GM12878 (cell line): Measurements from ENCODE around the gene GABBR2. TPM values are rescaled to one million over a fixed set of nuclear protein-coding genes. Genes with fewer than 3 reads are reported as not detected.

Experiments used
- ATAC-seq: fragments of 200-7000 bp; cut with Tn5 transposase; 3 replicates; pipeline ENCODE4 v1.9.1; 2020; ENCODE audit warnings: mild to moderate bottlenecking, moderate library complexity
- BruUV-seq: library from RNA; stranded (reverse); fragments of 400-500 nt; replicated peaks from 2 replicates; lab custom pipeline; 2021; lab: Mats Ljungman, UMichigan
- CTCF ChIA-PET: fragments of 300-600 bp; sonication (Branson Sonifier 250); formaldehyde crosslinking; extraction: SDS; loops from one replicate; lab custom pipeline; 2021; ENCODE audit warnings: inconsistent platforms; lab: Yijun Ruan, JAX
- POLR2A ChIA-PET: fragments of 350-600 bp; formaldehyde crosslinking; extraction: SDS; loops from one replicate; lab custom pipeline; 2021; ENCODE audit warnings: inconsistent platforms; lab: Charles Lee
- RAD21 ChIA-PET: fragments of 300-600 bp; sonication (Branson Sonifier 250); formaldehyde crosslinking; loops from one replicate; lab custom pipeline; 2023; ENCODE audit warnings: antibody characterized with exemption; ENCODE audit not compliant: unreplicated experiment; lab: Charles Lee
- SMC1A ChIA-PET: fragments of 300-600 bp; sonication (Branson Sonifier 250); formaldehyde crosslinking; loops from one replicate; lab custom pipeline; 2023; ENCODE audit not compliant: unreplicated experiment, uncharacterized antibody; lab: Charles Lee
- DNase-seq: peaks from one replicate; pipeline ENCODE4 v3.0.0-alpha.2; 2011; ENCODE audit warnings: low read depth, low spot score
- FAIRE-seq: peaks from 3 replicates; lab custom pipeline; 2011; peaks lifted over from hg19 to GRCh38; lab: Jason Lieb, UNC
- H2AFZ ChIP-seq: 2 replicates; pipeline ENCODE4 v1.6.0; 2011; ENCODE audit warnings: low read depth, low read length, control low read depth; ENCODE audit not compliant: control insufficient read depth
- H3K27ac ChIP-seq: 2 replicates; pipeline ENCODE4 v1.5.1; 2011; ENCODE audit warnings: control low read depth; ENCODE audit not compliant: control insufficient read depth, insufficient read depth
- H3K27me3 ChIP-seq, 2 experiments: replicated peaks in 1 of 2; 2 replicates each; pipeline versions ENCODE4 v1.6.0 to v1.6.1; 2011; ENCODE audit warnings: low read length in 1 of 2; ENCODE audit not compliant: control insufficient read depth in 2 of 2, insufficient read depth in 2 of 2
- H3K36me3 ChIP-seq, 2 experiments: 2 replicates each; pipeline ENCODE4 v1.5.1; 2011; ENCODE audit warnings: low read length in 1 of 2; ENCODE audit not compliant: control insufficient read depth in 2 of 2, insufficient read depth in 2 of 2
- H3K4me1 ChIP-seq: 2 replicates; pipeline ENCODE4 v1.6.1; 2011; ENCODE audit warnings: mild to moderate bottlenecking, low read length, moderate library complexity, mixed read lengths; ENCODE audit not compliant: control insufficient read depth, insufficient read depth
- H3K4me2 ChIP-seq: 2 replicates; pipeline ENCODE4 v1.6.0; 2011; ENCODE audit warnings: control low read depth; ENCODE audit not compliant: control insufficient read depth, insufficient read depth
- H3K4me3 ChIP-seq: fragments of 200-600 bp; sonication (generic); 2 replicates; pipeline ENCODE4 v1.5.1; 2016
- H3K79me2 ChIP-seq: 2 replicates; pipeline ENCODE4 v1.6.0; 2011; ENCODE audit warnings: low read length; ENCODE audit not compliant: control insufficient read depth, insufficient read depth
- H3K9ac ChIP-seq: 2 replicates; pipeline ENCODE4 v1.8.0; 2011; ENCODE audit warnings: low read length, control low read depth, mixed read lengths; ENCODE audit not compliant: control insufficient read depth, insufficient read depth
- H3K9me3 ChIP-seq: replicated peaks from 3 replicates; pipeline ENCODE4 v1.5.1; 2011; ENCODE audit warnings: mild to moderate bottlenecking, low read length; ENCODE audit not compliant: control insufficient read depth, insufficient read depth
- H4K20me1 ChIP-seq: 2 replicates; pipeline ENCODE4 v1.6.0; 2011; ENCODE audit not compliant: control insufficient read depth, insufficient read depth
- BHLHE40 ChIP-seq, 2 experiments: fragments of 450-650 bp in 1 of 2; IDR thresholded peaks; 2 replicates each; pipeline ENCODE4 v1.6.1; 2011 to 2017; ENCODE audit warnings: low read depth in 2 of 2, borderline replicate concordance in 1 of 2, improper control_type of control experiment in 1 of 2, low read length in 1 of 2, mild to moderate bottlenecking in 1 of 2
- CBX3 ChIP-seq: fragments of 200-600 bp; sonication (generic); IDR thresholded peaks from 2 replicates; pipeline ENCODE4 v1.6.1; 2016; ENCODE audit warnings: low read depth, borderline replicate concordance
- CEBPB ChIP-seq, 2 experiments: fragments of 150-350 bp in 1 of 2; IDR thresholded peaks; 2 replicates each; pipeline ENCODE4 v1.6.1; 2012 to 2014; ENCODE audit warnings: low read depth in 2 of 2, low read length in 2 of 2, borderline replicate concordance in 1 of 2, inconsistent platforms in 1 of 2
- E2F4 ChIP-seq: IDR thresholded peaks from 2 replicates; pipeline ENCODE4 v1.6.1; 2012; ENCODE audit warnings: low read depth, low read length, improper control_type of control experiment
- FOXM1 ChIP-seq: IDR thresholded peaks from 2 replicates; pipeline ENCODE4 v1.6.1; 2012; ENCODE audit warnings: low read depth, mild to moderate bottlenecking, inconsistent platforms, low read length, moderate library complexity
- HCFC1 ChIP-seq: fragments of 150-350 bp; IDR thresholded peaks from 2 replicates; pipeline ENCODE4 v1.6.1; 2014; ENCODE audit warnings: low read length
- JUNB ChIP-seq: IDR thresholded peaks from 2 replicates; pipeline ENCODE4 v1.6.1; 2016; ENCODE audit warnings: antibody characterized with exemption, mild to moderate bottlenecking
- JUND ChIP-seq: IDR thresholded peaks from 2 replicates; pipeline ENCODE4 v1.6.1; 2012; ENCODE audit warnings: low read depth, mild to moderate bottlenecking, low read length, improper control_type of control experiment, moderate library complexity
- MTA3 ChIP-seq: IDR thresholded peaks from 2 replicates; pipeline ENCODE4 v1.6.1; 2012; ENCODE audit warnings: low read length, inconsistent platforms, borderline replicate concordance
- PAX5 ChIP-seq: IDR thresholded peaks from 2 replicates; pipeline ENCODE4 v1.6.1; 2011; ENCODE audit warnings: low read depth, low read length, borderline replicate concordance
- POU2F2 ChIP-seq: IDR thresholded peaks from 3 replicates; pipeline ENCODE4 v1.6.1; 2011; ENCODE audit warnings: low read depth, mild to moderate bottlenecking, low read length, borderline replicate concordance
- PRDM15 ChIP-seq: fragments of 450-650 bp; formaldehyde crosslinking; IDR thresholded peaks from 2 replicates; pipeline ENCODE4 v1.4.0; 2020; ENCODE audit warnings: mild to moderate bottlenecking, moderate library complexity
- ZNF384 ChIP-seq: IDR thresholded peaks from 2 replicates; pipeline ENCODE4 v1.6.1; 2012; ENCODE audit warnings: low read depth, mild to moderate bottlenecking, low read length, improper control_type of control experiment, borderline replicate concordance
- WGBS: methylation state at CpG from one replicate; pipeline ENCODE4 v1.1.6; 2016; ENCODE audit warnings: low lambda C conversion rate; ENCODE audit not compliant: insufficient replicate concordance, insufficient coverage; ENCODE audit errors: missing lambda C conversion rate; 5-methylcytosine and 5-hydroxymethylcytosine counted together
- in situ Hi-C: fragments of 300-500 bp; cut with MboI; formaldehyde crosslinking; loops from 9 replicates; pipeline ENCODE4 v1.14.3; 2018; ENCODE audit warnings: mixed read lengths
- intact Hi-C: fragments of 100-400 bp; cut with micrococcal nuclease; formaldehyde crosslinking; loops from one replicate; pipeline ENCODE4 v1.14.2; 2022; ENCODE audit not compliant: unreplicated experiment
- polyA plus RNA-seq, 11 experiments: library from polyadenylated mRNA; depleted of rRNA in 4 of 11; unstranded in 6 of 11; stranded (reverse) in 5 of 11; fragments of >200 nt; fragmentation: Nextera tagmentation in 4 of 11; fragmentation: Illumina TruSeq in 1 of 11; extraction: Ambion mirVana in 4 of 11; extraction: Trizol in 1 of 11; gene quantifications; 1 replicate in 1 of 11; 2 replicates in 10 of 11; pipeline versions ENCODE4 v1.2.1 to v1.2.3, GENCODE V29; 2011 to 2016; ENCODE audit warnings: inconsistent platforms in 2 of 11, missing spikeins in 2 of 11, low read depth in 1 of 11
- total RNA-seq, 4 experiments: library from RNA; depleted of rRNA in 3 of 4; stranded (reverse); fragments of >200 nt in 3 of 4; fragmentation: Illumina TruSeq in 1 of 4; extraction: Trizol in 1 of 4; gene quantifications; 2 replicates each; pipeline versions ENCODE4 v1.2.1 to v1.2.3, GENCODE V29; 2013 to 2021
- TF ChIP-seq, protein P1 (sequence below): fragments of 450-650 bp; IDR thresholded peaks from 2 replicates; pipeline ENCODE4 v1.6.1; 2016; ENCODE audit warnings: mild to moderate bottlenecking

The GABBR2 gene
- total and polyA plus RNA-seq, 10 of the 15 experiments (the other 5 are each of a cell fraction or from before 2014, with no cell fraction given): 0.02 to 2.2 (median 0.06) TPM; not detected in 2

DNA sequence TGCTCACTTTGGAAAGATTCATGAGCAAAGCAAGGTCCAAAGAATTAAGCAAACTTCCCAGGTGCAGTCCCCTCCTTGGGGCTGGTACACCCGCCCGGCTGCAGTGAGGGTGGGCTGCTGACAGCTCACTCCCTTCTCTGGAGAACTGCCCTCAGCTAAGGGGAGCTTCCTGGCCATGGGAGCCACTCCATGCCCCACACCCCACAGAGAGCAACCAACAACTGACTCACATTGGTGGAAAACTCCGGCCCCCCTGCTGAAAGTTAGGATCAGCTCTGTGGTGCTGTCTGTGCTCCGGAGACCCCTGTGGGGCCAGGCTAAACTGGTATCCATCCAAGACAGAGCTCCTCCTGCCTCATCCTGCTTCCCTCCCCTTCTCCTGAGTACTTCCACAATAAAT lies 223.0 kb downstream of the GABBR2 start (continued):
- no peak for TF ChIP-seq HCFC1
- TF ChIP-seq, all 136 proteins: peak for 0

DNA sequence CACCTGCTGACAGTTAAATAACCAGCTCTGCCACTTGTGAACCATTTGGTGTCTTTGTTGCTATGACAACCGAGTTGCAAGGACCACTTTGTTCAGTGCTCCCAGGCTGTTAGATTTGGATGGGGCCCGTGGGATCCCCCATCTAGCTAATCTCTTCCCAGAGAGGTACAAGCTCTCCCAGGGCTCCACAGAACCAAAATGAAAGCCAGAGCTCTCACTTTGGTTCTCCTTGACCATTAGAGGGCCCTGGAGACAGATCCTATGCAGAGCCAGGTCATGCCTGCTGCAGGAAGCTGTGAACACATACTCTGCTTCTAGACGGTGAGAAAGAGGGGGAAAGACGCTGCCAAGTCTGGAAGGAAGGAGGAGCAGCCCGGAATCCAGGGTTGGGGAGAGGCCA lies 224.6 kb downstream of the GABBR2 start:
- Histone ChIP-seq H4K20me1 (no peaks in the 10 kb centered on the region), H3K9ac (no peak overlapping the region), H3K79me2 (no peaks in the 10 kb centered on the region), H3K4me3 (no peak overlapping the region), H3K4me2 (no peak overlapping the region), H3K27me3 (peaks cover 0 to 1% of the 10 kb centered on the region in 2 experiments; a peak in 1 of 4 replicates), H2AFZ (no peak overlapping the region), H3K4me1 (no peaks in the 10 kb centered on the region), H3K36me3 (no peaks in the 10 kb centered on the region), H3K27ac (no peak overlapping the region), H3K9me3 (no peaks in the 10 kb centered on the region)
- intact Hi-C loops (no loop called here), in situ Hi-C loops (no loop called here)
- DNase-seq (no peak), ATAC-seq (no peak), FAIRE-seq (no peak)
- ChIA-PET RAD21 (no interaction called here), POLR2A (no interaction called here), CTCF (interaction anchor here (1.5 kb wide), 1 partner anchor 168 kb away, joined by 4 read pairs; no protein-coding TSS in a partner anchor), SMC1A (no interaction called here)
- 0% methylated on average over 5 of the region's 5 CpGs for WGBS
- no TSS peak for BruUV-seq
- TF ChIP-seq FOXM1: no peak
- no peak for TF ChIP-seq JUND
- no peak for TF ChIP-seq BHLHE40 (IDR thresholded peaks at IDR 0.05; ENCODE audit: borderline replicate concordance in 1 of 2, low read depth in 2 of 2, low read length in 1 of 2)
- no peak for TF ChIP-seq JUNB
- no peak for TF ChIP-seq E2F4
- TF ChIP-seq CBX3: no peak
- TF ChIP-seq, protein P1, sequence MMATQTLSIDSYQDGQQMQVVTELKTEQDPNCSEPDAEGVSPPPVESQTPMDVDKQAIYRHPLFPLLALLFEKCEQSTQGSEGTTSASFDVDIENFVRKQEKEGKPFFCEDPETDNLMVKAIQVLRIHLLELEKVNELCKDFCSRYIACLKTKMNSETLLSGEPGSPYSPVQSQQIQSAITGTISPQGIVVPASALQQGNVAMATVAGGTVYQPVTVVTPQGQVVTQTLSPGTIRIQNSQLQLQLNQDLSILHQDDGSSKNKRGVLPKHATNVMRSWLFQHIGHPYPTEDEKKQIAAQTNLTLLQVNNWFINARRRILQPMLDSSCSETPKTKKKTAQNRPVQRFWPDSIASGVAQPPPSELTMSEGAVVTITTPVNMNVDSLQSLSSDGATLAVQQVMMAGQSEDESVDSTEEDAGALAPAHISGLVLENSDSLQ: no peak
- no peak for TF ChIP-seq PAX5
- no peak for TF ChIP-seq POU2F2
- TF ChIP-seq MTA3: no peak
- TF ChIP-seq PRDM15: no peak
- no peak for TF ChIP-seq ZNF384
- TF ChIP-seq CEBPB (IDR thresholded peaks at IDR 0.05; ENCODE audit: borderline replicate concordance in 1 of 2, low read depth in 2 of 2, low read length in 2 of 2): no peak
